HG03066 (cell line): Measurements from ENCODE around the gene SLC35A4.
"Not testable (repeated sequence)": the region's sequence is repeated elsewhere in the genome, so short reads cannot be mapped to it uniquely, and the experiment has no call there.

Source experiments
- ATAC-seq: cut with Tn5 transposase; IDR thresholded peaks from one replicate; pipeline ENCODE4 v1.9.1; 2021; ENCODE audit warnings: low read depth; ENCODE audit not compliant: unreplicated experiment

SLC35A4 gene

DNA sequence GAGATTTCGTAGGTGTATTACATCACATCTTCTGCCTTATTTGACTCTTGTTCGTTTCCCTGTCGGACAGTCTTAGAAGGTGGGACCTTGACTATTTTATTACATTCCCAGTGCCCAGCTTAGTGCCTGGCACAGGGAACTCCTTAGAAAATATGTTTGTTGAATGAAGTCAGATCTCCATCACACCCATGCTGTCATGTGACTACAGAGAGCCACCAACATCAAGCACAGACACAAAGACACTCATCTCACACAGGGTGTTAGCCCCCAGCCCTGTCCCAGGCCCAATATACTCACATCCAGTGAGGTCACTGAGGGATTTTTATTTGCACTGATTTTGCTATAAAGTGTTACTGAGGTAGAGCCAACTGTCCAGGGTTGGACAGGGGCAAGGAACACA lies 6.7 kb upstream of the SLC35A4 start:
- no peak for ATAC-seq

GRCh38 chr5:140558542-140558941 lies 6.1 kb upstream of the SLC35A4 start:
- no peak for ATAC-seq

- no peak for ATAC-seq
These were observed 4.4 kb upstream of the SLC35A4 start for GRCh38 chr5:140560227-140560626.

GRCh38 chr5:140561753-140562523 lies 2.7 kb upstream of the SLC35A4 start:
- no peak for ATAC-seq

DNA sequence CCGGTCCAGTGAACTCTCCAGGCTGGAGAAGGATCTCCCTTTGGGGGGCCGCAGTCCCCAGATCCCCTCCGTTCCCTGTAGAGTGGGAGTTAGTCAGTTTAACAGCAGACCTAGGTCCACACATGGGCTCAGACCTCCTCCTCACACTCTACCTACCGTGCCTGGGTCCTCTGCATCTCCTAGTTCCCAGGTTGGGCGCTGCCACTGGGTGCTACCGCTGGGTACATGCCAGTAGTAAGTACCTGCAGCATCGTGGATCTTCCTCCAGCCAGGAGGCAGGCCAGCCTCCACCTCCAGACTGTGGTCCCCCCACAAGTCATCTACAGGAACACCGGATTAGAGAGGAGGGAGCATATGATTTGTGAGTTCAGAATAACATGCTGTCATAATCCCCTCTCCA lies 1.0 kb upstream of the SLC35A4 start:
- ATAC-seq = no peak

GRCh38 chr5:140565024-140565779 lies 574 bp downstream of the SLC35A4 start:
- ATAC-seq = peak; percentile 1

- no peak for ATAC-seq
These were observed 1.1 kb downstream of the SLC35A4 start for GRCh38 chr5:140565780-140566095.

- ATAC-seq = no peak
These were observed 2.0 kb downstream of the SLC35A4 start for GRCh38 chr5:140566665-140567064.

- no peak for ATAC-seq
These were observed 2.6 kb downstream of the SLC35A4 start for GRCh38 chr5:140567136-140567818.

GRCh38 chr5:140567871-140568270 lies 3.2 kb downstream of the SLC35A4 start:
- ATAC-seq = no peak

GRCh38 chr5:140568443-140569063 lies 3.9 kb downstream of the SLC35A4 start:
- no peak for ATAC-seq

GRCh38 chr5:140569197-140569596 lies 4.6 kb downstream of the SLC35A4 start:
- no peak for ATAC-seq

- ATAC-seq = no peak
These were observed 5.4 kb downstream of the SLC35A4 start for GRCh38 chr5:140570058-140570457.

- ATAC-seq = no peak
These were observed 5.9 kb downstream of the SLC35A4 start for GRCh38 chr5:140570488-140570887.

- ATAC-seq = no peak
These were observed 6.5 kb downstream of the SLC35A4 start for GRCh38 chr5:140571105-140571504.

GRCh38 chr5:140573683-140574082 lies 9.1 kb downstream of the SLC35A4 start:
- ATAC-seq = no peak

GRCh38 chr5:140574165-140574564 lies 9.5 kb downstream of the SLC35A4 start:
- ATAC-seq = no peak

DNA sequence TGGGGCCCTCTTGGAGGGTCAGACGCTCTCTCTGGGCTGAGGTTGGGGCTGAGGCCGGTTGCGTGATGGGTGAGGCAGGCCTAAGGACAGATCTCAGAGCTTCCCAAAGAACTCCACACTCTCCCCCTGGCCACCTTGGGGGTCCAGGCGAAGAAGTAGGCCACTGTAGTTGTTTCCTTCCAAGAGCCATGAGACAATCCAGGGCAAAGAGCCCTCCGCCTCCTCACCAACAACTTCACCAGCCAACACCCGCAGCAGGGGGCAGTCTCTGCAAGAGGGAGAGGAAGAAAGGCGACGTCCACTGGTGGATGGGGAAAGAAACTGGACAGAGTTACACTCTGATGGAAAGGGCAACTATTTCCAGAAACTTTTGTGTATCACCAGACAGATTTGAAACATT lies 10.7 kb downstream of the SLC35A4 start:
- ATAC-seq = no peak

- no peak for ATAC-seq
These were observed 12.2 kb downstream of the SLC35A4 start for GRCh38 chr5:140576776-140577201.

GRCh38 chr5:140579188-140579747 lies 14.6 kb downstream of the SLC35A4 start:
- not testable (repeated sequence) for ATAC-seq

DNA sequence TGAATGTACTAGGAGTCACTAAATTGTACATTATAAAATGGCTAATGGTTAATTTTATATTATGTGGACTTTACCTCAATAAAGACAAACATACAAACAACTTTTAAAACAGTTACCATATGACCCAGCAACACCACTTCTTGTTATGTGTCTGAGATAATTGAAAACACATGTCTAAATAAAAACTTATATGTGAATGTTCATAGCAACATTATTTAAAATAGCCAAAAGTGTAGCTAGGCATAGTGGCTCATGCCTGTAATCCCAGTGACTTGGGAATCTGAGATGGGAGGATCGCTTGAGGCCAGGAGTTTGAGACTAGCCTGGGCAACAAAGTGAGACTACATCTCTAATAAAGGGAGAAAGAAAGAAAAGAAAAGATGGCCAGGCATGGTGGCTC lies 22.9 kb downstream of the SLC35A4 start:
- no peak for ATAC-seq
